Activated CD8-positive, alpha-beta memory T cell treated with anti-CD3 and anti-CD28 coated beads, Interleukin-2, amount 50 U/mL, for 4 hours (primary cell): ENCODE results near the gene VPS54.
"Not testable (repeated sequence)": the region's sequence is repeated elsewhere in the genome, so short reads cannot be mapped to it uniquely, and the experiment has no call there.

ENCODE experiments used
- DNase-seq: peaks from one replicate; pipeline ENCODE4 v3.0.0-alpha.2; 2020

Gene VPS54

DNA sequence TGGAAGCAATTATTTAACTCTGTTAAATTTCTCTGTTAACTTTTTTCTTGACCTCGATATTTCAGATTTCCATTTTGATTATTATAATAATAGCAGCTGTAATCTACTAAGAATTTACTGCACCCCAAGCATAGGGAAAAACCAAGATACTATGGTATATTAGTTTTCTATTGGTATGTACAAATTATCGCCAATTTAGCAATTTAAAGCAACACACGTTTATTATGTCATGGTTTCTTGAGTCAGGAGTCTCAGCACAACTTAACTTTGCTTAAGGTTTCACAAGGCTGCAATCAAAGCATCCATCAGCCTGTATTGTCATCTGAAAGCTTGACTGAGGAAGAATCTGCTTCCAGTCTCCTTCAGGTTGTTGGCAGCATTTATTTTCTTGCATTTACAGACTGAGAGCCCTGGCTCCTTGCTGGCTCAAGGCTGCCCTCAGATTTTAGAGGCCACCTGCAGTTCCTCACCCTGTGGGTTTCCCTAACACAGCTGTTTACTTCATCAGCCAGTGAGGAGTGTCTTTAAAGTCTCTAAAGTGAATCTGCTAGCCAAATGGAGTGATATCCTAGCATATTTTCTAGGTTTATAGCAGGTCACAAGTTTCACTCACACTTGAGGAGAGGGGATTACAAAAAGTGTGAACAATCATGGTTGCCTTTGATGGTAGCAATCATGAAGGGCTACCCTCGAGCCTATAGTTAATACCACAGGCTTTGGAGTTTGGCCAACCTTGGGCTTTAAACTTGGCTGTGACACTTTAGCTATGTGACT lies 4.4 kb upstream of the VPS54 start:
- no peak for DNase-seq

DNA sequence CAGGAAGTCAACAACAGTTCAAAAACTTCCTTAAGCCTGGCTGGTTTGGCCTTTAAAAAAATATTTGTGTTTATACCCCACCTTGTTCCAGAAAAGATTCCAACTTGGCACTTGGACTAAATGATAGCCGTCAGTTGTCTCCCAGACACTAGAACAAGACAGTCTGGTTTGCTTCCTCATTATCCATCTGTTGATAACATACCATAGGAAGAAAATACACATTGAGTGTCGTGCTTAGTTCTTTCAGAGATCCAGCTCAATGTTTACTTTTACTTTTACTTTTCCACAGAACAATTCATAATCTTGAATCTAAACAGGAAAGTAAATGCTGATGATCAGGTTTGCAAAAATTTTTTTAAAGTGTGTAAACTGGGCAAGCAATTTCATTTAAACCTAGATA lies 2.4 kb upstream of the VPS54 start:
- DNase-seq, result no peak

DNA sequence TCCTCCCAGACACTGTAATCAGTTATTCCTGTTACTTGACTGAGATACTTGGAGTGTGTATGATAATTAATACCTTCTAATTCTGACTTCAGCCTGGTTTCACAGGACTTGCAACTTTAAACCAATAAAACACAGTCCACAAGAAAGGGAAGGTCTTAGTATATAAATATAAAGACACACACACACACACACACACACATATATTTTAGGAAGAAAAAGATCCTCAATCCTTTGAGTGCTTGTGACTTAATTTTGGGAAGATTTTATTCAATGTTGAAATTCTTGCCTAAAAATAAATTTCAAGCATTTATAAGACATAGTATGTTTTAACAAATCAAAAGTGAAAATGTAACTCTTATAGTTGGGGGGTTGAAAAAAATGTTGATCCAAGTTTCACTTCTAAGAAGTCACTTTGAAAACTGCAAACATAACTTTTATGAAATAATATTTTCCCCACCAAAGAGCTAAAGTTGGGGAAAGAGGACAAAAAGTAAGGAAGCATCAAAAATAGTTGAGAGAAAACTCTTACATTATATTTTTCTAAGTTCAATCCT lies 824 bp upstream of the VPS54 start:
- no peak for DNase-seq

- DNase-seq, result peak; percentile 51
Measured at GRCh38 chr2:64018701-64019082, 536 bp downstream of the VPS54 start.

GRCh38 chr2:64017811-64018700 lies 1.2 kb downstream of the VPS54 start:
- DNase-seq, result no peak

- no peak for DNase-seq
Measured at GRCh38 chr2:64015898-64016297, 3.3 kb downstream of the VPS54 start.

DNA sequence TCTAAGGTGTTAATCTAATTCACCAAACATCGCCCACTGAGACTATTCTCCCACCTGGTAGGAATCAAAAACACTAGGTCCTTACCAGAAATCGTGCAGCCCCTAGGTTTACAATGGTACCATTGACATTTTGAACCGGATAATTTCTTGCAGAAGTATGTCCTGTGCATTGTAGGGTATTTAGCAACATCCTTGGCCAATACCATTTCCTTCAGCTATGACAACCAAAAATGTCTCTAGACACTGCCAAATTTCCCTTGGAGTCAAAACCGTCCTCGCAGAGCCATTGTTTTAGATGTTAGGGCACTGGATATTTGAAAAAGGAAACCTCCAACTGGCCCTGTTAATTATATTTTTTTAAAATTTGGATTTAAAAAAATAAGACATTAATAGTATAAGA lies 3.8 kb downstream of the VPS54 start:
- DNase-seq, result no peak

DNA sequence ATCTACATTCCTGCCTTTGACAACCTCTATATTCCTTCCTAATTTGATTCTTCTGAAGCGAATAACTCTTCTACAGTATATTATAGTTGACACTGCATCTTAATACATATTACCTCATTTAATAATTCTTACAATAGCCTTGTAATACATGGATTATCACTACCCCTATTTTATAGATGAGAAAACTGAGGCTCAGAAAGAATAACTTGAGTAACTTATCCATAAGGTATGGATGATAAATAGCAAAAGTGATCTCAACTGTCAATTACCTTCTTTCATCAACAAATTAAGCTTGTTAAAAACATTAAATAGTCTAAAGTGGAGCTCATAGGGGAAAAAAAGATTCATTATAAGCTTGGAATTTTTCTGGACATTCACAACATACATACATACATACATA lies 4.6 kb downstream of the VPS54 start:
- no peak for DNase-seq

- DNase-seq, result no peak
Measured at GRCh38 chr2:64013053-64013452, 6.2 kb downstream of the VPS54 start.

DNA sequence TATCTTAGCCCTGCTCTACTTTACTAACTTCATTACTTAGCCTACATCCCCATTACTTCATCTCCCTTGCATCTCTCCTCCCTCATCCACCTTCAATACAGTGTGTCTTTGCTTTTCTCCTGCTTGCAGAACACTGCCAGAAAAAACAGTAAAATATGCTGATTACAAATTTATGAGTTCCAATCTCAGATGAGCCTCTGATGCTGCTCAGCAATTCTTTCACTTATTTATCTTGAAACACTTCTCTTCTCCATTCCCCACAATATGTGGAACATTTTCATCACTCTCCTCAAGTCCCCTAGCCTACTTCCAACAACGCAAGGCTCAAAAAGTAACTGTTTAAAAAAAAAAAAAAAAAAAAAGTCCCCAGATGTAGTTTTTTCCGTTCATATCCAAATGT lies 7.1 kb downstream of the VPS54 start:
- no peak for DNase-seq

DNA sequence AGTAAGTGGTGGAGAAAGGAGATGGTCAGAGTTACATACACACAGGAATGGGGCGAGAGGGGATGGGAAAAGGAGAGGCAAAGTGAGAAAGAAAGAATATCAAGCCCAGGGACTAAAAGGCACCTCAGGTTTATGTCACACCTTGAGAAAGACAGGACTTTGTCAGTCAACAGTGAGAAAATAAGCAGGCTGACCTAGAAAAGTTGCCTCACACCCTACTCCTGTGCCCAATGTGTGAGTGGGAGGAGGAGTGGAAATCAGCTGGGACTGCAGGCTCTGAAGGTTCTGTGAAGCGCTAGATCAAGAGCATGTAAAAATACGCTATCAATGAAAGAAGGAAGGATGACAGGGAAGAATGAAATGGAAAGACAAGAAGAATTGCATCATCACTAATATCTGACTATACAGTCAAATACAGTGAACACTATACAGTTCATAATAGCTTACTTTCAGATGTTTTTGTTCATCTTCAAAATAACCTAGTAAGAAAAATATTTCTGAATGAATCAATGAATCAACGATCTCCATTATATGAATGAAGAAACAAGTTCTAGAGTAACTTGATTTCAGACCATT lies 10.7 kb downstream of the VPS54 start:
- DNase-seq, result no peak

- no peak for DNase-seq
Measured at GRCh38 chr2:64007924-64008323, 11.3 kb downstream of the VPS54 start.

GRCh38 chr2:64005707-64006356 lies 13.4 kb downstream of the VPS54 start:
- no peak for DNase-seq

DNA sequence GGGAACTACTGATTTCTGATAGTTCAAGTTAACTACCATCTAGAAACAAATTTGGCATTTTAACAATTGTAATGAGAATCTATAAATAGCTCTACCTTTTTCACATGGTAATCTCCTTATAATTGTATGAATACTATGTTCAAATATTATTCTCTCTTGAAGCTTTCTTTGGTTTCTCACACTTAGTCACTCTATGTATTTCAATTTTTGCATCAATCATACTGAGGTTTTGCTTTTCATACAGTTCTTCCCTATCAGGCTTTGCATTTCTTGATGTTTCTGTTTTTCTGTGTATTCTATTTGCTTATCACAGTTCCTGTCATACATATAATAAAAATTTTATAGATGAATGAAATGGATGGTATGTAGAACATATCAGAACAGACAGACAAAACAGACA lies 16.0 kb downstream of the VPS54 start:
- no peak for DNase-seq

DNA sequence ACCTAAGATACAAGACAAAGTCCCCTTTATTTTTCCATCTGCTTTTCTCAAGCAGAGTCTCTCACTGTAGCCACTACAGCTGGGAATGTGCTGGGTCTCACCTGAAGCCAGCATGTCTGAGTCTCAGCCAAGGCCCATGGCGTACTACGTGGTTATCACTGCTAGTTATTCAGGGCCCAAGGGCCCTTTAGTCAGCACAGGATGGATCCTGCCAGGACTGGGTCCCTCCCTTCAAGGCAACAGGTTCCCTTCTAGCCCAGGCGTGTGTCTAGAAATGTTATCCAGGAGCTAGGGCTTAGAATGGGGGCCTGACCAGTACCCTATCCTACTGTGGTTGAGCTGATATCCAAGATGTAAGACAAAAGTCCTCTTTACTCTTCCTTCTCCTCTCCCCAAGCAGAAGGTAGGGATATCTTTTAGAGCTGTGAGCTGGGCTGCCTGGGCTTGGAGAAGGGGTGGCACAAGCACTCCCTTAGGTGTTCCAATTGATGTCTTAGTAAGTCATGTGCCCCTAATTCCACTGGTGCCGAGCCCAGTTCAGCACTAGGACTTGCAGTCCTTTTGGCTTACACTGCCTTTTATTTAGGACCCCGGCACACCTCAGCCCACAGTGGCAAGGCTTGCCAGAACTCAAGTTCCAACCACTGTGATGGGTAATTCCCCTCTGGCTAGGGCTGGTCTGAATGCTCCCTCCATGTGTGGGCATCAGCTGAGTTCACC lies 17.7 kb downstream of the VPS54 start:
- no peak for DNase-seq

DNA sequence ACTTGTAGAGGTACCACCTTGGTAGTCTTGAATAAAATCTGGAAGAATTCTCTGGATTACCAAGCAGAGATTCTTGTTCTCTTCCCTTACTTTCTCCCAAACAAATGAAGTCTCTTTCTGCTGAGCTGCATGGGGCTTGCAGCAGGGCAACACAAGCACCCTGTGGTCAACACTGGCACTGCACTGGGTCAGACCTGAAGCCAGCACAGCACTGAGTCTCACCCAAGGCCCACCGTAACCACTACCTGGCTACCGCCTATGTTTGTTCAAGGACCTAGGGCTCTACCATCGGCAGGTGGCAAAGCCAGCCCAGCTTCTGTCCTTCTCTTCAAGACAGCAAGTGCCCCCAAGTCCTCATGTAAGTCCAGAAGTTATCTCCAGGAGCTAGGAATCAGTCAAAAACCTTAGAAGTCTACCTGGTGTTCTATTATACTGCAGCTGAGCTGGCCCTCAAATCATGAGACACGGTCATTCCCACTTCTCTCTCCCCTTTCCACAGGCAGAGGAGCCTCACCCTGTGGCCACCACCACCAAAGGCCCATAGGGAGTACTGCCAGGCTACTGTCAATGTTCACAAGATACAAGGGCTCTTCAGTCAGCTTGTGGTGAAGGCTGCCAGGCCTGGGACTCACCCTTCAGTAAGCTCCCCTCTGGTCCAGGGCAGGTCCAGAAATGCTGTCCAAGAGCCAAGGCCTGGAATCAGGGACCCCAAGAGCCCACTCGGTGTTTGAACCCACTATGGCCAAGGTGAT lies 18.4 kb downstream of the VPS54 start:
- DNase-seq, result no peak

DNA sequence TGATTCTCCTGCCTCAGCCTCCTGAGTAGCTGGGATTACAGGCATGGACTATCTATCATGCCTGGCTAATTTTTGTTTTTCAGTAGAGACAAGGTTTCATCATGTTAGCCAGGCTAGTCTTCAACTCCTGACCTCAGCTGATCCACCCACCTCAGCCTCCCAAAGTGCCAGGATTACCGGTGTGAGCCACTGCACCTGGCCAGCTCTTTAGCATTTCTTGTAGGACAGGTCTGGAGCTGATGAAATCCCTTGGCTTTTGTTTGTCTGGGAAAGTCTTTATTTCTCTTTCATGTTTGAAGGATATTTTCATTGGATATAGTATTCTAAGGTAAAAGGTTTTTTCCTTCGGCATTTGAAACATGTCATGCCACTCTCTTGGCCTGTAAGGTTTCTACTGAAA lies 20.2 kb downstream of the VPS54 start:
- no peak for DNase-seq

GRCh38 chr2:63996582-63997198 lies 22.5 kb downstream of the VPS54 start:
- not testable (repeated sequence) for DNase-seq

GRCh38 chr2:63994329-63995070 lies 24.7 kb downstream of the VPS54 start:
- not testable (repeated sequence) for DNase-seq

DNA sequence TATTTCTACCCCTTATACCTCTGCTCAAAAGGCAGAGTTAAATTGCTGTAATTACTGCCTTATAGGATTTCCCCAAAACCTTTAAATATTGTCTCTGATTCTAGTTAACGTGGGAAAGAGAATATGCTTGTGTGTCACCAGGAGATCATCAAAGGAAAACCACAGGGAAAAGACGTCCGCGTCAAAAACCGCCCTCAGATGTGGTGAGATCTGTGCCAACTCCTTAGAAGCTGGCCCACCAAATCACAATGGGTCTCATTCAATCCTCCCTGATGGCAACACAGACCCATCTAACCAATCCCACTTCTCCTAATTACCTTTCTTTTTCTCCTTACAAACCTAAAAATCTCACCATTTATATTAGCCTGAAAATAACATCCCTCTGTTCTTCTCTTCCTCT lies 25.4 kb downstream of the VPS54 start:
- no peak for DNase-seq
